B cell (primary cell): Measurements from ENCODE around the gene CBLIF.

Experiments used
- EZH2 ChIP-seq: IDR thresholded peaks from 2 replicates; pipeline ENCODE4 v1.6.1; 2012; ENCODE audit warnings: borderline replicate concordance, low read depth, mild to moderate bottlenecking, moderate library complexity, low read length; ENCODE audit not compliant: insufficient read depth, poor library complexity, severe bottlenecking
- TF ChIP-seq, protein P1 (sequence below): fragments of 200-600 bp; IDR thresholded peaks from one replicate; pipeline ENCODE4 v1.8.0; 2022; ENCODE audit warnings: antibody characterized with exemption, mild to moderate bottlenecking

DNA sequence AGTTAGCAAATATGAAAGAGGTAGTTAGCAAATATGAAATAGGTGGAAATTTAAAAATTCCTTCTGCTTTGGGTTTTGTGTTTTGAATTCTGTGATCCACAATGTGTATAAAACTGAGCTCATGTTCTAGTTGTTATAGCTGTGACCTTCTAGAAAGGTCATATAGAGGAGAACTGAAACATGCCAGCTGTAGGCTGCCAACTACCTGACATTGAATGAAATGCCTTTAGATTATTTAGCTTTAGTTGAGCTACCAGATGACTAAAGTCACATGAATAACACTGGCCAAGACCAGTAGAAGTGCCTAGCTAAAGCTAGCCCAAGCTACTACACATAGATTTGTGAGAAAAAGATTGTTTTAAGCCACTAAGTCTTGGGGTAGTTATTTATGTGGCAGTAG is 26.8 kb upstream of the CBLIF start:
- TF ChIP-seq, protein P1, sequence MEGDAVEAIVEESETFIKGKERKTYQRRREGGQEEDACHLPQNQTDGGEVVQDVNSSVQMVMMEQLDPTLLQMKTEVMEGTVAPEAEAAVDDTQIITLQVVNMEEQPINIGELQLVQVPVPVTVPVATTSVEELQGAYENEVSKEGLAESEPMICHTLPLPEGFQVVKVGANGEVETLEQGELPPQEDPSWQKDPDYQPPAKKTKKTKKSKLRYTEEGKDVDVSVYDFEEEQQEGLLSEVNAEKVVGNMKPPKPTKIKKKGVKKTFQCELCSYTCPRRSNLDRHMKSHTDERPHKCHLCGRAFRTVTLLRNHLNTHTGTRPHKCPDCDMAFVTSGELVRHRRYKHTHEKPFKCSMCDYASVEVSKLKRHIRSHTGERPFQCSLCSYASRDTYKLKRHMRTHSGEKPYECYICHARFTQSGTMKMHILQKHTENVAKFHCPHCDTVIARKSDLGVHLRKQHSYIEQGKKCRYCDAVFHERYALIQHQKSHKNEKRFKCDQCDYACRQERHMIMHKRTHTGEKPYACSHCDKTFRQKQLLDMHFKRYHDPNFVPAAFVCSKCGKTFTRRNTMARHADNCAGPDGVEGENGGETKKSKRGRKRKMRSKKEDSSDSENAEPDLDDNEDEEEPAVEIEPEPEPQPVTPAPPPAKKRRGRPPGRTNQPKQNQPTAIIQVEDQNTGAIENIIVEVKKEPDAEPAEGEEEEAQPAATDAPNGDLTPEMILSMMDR: no peak
- TF ChIP-seq EZH2: no peak
